B cell (primary cell): ENCODE results near the gene PIP4K2A.

Source experiments
- EZH2 ChIP-seq: IDR thresholded peaks from 2 replicates; pipeline ENCODE4 v1.6.1; 2012; ENCODE audit warnings: borderline replicate concordance, low read depth, mild to moderate bottlenecking, moderate library complexity, low read length; ENCODE audit not compliant: insufficient read depth, poor library complexity, severe bottlenecking
- TF ChIP-seq, protein P1 (sequence below): fragments of 200-600 bp; IDR thresholded peaks from one replicate; pipeline ENCODE4 v1.8.0; 2022; ENCODE audit warnings: antibody characterized with exemption, mild to moderate bottlenecking

DNA sequence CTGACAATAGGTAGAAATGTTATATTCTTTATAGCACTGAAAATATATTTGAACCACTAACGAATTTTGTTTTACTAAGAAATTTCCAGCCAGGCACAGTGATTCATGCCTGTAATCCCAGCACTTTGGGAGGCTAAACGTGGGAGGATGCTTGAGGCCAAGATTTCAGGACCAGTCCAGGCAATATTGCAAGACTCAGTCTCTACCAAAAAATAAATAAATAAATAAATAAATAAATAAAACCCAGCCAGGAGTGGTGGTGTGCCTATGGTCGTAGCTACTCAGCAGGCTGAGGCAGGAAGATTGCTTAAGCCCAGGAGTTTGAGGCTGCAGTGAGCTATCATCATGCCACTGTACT lies 39.8 kb downstream of the PIP4K2A start:
- TF ChIP-seq, protein P1, sequence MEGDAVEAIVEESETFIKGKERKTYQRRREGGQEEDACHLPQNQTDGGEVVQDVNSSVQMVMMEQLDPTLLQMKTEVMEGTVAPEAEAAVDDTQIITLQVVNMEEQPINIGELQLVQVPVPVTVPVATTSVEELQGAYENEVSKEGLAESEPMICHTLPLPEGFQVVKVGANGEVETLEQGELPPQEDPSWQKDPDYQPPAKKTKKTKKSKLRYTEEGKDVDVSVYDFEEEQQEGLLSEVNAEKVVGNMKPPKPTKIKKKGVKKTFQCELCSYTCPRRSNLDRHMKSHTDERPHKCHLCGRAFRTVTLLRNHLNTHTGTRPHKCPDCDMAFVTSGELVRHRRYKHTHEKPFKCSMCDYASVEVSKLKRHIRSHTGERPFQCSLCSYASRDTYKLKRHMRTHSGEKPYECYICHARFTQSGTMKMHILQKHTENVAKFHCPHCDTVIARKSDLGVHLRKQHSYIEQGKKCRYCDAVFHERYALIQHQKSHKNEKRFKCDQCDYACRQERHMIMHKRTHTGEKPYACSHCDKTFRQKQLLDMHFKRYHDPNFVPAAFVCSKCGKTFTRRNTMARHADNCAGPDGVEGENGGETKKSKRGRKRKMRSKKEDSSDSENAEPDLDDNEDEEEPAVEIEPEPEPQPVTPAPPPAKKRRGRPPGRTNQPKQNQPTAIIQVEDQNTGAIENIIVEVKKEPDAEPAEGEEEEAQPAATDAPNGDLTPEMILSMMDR = no peak
- no peak for TF ChIP-seq EZH2
